ENCODE results near the gene NACAD.
"Not testable (repeated sequence)": the region's sequence is repeated elsewhere in the genome, so short reads cannot be mapped to it uniquely, and the experiment has no call there.

NACAD gene

DNA sequence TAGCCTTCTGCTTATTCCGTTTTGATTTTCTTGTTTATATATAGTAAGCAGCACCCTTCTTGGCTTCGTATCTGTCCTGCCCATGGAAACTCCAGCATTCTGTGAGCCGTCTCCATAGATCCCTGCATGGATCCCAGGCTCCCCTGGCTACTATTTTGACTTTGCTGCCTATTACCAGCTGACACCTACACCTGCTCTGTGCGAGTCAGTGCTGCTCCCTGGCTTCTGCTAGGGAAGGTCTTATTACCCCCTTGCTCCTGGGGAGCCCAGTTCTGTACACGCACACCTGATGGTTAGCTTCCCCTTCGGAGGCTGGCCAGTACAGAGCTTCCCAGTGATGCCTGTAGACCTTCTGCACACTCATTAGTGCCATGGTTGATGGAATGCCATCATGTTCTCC, 35.4 kb downstream of the NACAD start:
- DNase-seq = no peak

DNA sequence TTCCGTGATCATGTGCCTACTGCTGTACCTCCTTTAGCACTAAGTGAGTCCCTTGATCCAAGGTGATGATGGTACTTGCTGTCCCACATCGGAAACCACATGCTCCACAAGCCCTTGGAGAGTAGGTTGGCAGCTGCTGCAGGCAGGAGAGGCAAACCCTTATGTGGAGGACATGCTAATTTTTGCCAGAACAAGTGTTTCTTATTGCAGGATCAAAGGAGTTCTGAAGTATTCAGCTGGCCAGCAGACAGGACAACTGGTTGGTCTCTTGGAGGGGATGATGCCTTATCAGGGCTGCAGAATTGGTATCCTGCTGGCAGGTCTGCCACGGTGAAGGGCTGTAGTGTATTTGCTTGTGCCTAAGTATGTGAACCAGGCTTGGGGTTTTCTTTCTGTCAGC, 36.8 kb downstream of the NACAD start:
- DNase-seq = no peak

DNA sequence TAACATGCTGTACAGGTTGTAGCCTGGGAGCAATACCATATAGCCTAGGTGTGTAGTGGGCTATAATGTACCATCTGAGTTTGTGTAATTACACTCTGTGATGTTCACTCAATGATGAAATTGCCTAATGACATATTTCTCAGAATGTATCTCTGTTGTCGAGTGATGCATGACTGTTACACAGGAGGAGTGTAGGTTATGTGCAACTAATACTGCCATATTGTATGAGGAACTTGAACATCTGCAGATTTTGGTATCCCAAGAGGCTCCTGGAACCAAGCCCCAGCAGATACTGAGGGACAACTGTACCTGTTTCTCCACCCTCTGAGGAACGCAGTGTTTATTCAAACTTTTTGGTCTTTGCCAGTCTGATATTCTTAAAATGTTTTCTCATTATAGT, 38.6 kb downstream of the NACAD start:
- no peak for DNase-seq

DNA sequence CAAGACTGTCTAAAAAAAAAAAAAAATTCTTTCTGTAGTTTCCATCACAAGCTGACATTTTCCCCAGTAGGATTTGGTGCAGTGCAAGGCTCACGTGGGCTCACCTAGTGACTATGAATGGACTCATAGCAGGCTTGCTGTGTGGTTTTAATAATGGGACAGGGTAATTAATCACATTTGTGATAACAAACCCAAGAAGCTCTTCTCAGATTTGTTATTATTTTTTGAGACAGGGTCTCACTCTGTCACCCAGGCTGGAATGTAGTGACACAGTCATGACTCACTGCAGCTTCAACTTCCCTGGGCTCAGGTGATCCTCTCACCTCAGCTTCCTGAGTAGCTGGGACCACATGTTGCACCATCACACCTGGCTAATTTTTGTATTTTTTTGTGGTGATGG, 40.0 kb downstream of the NACAD start:
- no peak for DNase-seq

DNA sequence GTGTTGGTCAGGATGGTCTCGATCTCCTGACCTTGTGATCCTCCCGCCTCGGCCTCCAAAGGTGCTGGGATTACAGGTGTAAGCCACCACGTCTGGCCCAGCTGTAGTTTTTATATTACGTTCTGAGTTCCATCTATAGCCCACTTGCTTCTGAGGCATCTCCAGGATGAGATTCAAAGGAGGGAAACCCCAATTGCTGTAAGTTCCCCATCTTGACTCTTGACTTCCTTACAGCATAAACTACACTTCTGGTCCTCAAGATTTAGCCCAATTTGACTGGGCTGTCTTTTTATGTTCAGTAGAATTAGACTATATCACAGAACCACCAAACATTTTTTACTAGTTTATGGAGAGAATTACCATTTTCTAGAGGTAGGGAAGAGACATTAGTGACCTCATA, 44.4 kb downstream of the NACAD start:
- DNase-seq = no peak

DNA sequence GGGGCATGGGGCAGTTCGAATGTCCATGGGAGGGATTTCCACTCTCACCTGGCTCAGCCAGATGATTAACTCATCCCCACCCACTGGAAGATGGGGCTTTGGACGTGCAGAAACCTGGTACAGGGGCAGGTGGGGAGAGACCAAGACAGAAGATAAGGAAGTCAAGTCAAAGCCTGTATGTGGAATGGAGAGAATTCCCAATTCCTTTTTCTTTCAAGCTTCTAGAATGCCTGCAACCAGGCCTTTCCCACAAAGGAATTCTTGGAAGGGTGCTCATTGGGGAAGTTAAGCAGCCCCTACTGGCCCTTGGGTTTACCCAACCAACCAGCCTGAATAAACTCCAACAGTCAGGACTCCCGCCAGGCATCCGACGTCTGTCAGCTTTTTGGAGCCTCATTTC, 49.7 kb downstream of the NACAD start:
- DNase-seq = no peak

DNA sequence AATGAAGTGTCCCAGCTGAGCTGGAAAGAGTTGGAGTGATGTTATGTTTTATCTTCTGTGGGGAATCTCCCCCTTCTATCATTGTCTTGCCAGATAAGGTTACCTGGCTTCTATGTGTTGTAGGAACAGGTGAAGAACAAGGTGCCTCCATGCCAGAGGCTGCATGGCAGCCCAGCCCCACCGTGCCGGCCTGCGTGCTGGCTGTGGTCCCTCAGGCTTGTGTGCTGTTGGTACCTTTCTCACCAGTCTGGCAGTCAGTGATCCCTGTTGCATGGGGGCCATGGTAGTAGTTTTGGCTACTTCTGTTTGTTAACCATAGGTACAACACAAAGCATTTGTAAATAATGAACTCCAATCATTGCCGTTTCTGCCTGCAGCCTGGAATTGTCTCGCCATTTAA, 50.9 kb downstream of the NACAD start:
- DNase-seq = no peak

DNA sequence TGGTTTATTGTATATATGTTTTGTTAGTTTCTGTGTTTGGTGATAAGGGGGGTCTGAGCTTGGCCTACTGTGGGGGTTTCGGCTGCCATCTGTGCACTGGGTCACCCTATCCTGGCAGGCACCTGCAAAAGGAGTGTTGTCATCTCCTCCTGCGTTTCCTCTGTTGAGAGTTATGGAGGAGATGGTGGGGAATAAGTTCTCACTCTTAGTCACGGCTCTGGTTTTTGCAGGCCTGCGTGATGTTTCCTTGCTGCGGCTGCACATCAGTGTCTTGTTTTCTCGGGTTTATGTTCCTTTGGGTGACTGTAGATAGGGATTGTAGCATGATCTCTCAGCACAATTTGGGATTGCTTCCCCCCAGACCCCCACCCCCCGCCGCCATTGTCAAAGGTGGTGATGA, 52.0 kb downstream of the NACAD start:
- no peak for DNase-seq

DNA sequence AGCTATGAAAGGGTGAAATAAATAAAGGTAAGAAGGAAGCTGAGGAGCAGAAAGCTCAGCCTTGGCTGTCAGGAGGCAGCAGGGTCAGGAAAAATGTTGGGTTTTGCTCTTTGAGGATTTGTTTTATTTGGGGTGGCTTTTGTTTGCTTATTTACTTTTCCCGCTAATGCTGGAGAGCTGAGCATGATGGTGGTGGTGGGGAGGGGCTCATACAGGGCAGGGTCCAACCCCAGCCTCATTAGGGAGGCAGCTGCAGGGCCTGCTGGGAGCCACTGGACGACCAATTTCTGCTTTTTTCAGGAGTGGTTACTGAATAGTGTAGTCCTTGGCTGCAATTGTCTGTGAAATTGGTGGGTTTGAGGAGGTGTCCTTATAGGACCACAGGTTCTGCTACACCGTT, 52.5 kb downstream of the NACAD start:
- DNase-seq = no peak

DNA sequence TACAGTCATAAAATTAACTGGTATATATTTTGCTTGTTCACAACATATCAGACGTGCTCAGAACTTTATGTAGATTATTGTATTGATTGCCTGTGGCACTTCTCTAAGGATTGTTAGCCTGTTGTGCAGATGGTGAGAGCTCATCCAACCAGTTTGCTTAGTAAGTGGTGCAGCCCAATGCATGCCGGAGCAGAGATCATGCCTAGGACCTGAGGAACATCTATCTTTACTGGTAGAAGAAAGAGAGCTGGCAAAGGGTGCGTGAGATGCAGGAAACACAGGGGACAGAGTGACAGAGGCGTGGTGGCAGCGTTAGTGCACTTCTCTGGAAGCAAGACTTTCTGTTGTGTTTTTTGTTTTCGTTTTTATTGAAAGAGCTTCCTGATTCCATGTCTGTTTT, 52.9 kb downstream of the NACAD start:
- no peak for DNase-seq

DNA sequence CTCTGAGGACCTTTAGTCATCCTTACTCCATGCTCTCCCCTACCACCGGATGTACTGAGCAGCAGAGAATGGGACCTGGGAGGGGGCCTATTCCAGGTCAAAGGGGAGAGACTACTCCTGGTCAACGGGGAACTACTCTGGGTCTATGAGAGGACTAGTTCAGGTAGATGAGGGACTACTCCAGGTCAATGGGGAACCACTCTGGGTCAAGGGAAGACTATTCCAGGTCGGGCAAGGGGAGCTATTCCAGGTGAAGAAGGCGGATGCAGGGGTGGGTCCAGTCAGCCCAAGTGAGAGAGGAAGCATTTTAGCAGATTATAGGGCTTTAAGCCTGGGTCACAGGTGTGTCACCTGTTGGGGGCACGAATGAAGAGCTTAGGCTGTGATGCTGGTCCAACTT, 53.4 kb downstream of the NACAD start:
- DNase-seq = no peak

DNA sequence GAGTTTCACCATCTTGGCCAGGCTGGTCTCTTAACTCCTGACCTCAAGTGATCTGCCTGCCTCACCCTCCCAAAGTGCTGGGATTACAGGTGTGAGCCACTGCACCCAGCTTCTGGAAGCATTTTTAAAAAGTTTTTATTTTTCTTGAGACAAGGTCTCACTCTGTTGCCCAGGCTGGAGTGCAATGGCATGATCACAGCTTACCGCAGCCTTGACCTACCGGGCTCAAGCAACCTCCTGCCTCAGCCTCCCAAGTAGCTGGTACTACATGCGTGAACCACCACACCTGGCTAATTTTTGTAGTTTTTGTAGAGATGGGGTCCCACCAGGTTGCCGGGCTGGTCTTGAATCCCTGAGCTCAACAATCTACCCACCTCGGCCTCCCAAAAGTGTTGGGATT, 54.1 kb downstream of the NACAD start:
- DNase-seq = not testable (repeated sequence)

DNA sequence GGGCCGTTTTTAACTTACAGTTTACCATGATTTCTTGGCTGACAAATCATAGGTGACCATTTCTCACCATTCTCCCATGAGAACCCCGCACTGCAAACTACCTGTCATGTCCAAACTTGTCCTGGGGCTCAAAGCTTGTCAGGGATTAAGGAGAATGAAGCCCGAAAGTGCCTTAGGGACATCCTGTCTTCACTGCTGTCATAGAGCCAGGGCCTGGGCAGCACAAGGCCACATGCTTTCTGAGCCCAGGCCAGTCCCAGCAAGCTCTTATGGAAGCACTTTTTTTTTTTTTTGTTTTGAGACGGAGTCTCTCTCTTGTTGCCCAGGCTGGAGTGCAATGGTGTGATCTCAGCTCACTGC, 54.9 kb downstream of the NACAD start:
- DNase-seq = no peak

DNA sequence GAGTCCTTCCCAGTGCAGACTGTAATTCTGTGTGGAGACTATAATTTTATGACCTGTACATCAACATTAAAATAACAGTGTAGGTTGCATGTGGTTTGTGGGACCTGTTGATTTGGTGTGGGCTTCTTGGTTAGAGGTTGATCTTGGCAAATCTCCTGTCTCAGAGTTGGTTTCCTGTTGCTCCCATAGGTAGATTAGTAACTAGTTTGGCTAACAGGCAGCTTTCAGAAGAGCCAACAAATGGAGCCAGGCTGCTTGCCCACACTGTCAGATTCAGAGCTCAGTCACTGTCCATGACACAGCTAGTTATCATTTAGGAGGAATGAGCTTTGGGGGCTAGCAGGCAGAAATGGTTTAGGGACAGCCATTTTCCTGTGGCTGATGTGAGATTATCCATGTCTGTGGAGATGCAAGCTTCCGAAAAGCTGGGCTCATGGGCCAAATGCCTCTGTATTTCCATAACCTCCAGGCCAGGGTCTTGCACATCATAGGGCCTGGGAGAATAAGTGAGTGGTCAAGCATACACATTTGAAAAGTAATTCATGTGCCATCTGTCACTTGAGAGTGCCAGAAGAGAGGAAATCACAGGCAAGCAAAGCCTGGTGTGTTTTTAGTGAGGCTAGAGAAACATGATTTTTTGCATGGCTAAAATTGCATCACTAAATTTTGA, 55.4 kb downstream of the NACAD start:
- no peak for DNase-seq

DNA sequence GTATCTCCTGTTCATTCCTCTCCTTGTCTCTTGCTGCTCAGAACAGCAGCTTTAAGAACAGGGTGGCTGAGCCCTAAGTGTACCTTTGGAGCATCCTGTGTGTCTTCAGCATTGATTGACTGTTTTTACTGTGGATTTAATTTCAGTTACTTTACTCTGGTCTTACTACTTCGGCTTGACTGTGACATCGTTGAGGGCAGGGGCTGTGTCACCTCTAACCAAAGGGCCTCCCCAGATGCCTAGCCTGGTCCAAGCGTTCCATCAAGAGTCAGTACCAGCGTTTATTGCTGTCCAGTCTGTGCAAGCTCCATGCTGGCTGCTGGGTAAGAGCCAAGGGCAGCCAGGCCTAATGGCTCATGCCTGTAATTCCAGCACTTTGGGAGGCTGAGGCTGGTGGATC, 56.3 kb downstream of the NACAD start:
- no peak for DNase-seq

DNA sequence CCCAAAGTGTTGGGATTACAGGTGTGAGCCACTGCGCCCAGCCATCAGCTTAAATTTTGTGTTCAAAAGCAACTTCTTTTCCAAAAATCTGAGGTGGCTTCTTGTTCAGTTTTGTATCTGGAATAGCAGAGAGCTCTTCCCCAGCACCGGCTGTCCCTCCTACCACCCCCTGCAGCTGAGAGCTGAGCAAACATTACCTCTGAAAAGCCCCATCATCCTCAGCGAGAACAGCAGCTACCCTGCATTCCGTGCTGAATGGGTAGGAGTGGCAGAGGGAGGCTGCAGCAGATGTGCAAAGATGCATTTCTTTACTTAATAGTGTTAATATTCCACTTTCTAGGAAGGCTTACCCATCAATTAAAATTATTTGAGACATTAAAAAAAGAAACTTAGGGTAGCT, 56.9 kb downstream of the NACAD start:
- DNase-seq = no peak
